Prostate gland (tissue), 2 donors: Measurements from ENCODE around the gene KLHDC4. TPM values are rescaled to one million over a fixed set of nuclear protein-coding genes. Genes with fewer than 3 reads are reported as not detected.

Source experiments
- DNase-seq: peaks from one replicate; pipeline ENCODE4 v3.0.0-alpha.2; 2019; ENCODE audit warnings: low spot score
- H3K27ac ChIP-seq, 2 donors: fragments of 200-600 bp; sonication (generic); 2 replicates each; pipeline ENCODE4 v1.5.1; 2017 to 2019
- H3K27me3 ChIP-seq: fragments of 200-600 bp; sonication (generic); replicated peaks from 2 replicates; pipeline ENCODE4 v1.5.1; 2019; ENCODE audit not compliant: insufficient read depth
- H3K36me3 ChIP-seq, 2 donors: fragments of 200-600 bp; sonication (generic); 1 replicate in 1 of 2; 2 replicates in 1 of 2; pipeline versions ENCODE4 v1.5.1 to v1.8.1; 2017 to 2019
- H3K4me1 ChIP-seq: fragments of 200-600 bp; sonication (generic); replicated peaks from 2 replicates; pipeline ENCODE4 v1.5.1; 2019
- H3K4me3 ChIP-seq, 2 donors: fragments of 200-600 bp; sonication (generic); 2 replicates each; pipeline ENCODE4 v1.5.1; 2017 to 2019
- H3K9me3 ChIP-seq: fragments of 200-600 bp; sonication (generic); 2 replicates; pipeline ENCODE4 v1.5.1; 2017
- POLR2A ChIP-seq: fragments of 450-650 bp; IDR thresholded peaks from one replicate; pipeline ENCODE4 v1.6.1; 2016; ENCODE audit warnings: antibody characterized with exemption, mild to moderate bottlenecking
- POLR2AphosphoS5 ChIP-seq: sonication (generic); formaldehyde crosslinking; IDR thresholded peaks from one replicate; pipeline ENCODE4 v1.6.1; 2017; ENCODE audit warnings: antibody characterized with exemption
- WGBS: methylation state at CpG from one replicate; pipeline ENCODE4 v1.1.5; 2018; 5-methylcytosine and 5-hydroxymethylcytosine counted together
- intact Hi-C: fragments of 100-400 bp; cut with DNase I; formaldehyde crosslinking; loops from one replicate; pipeline ENCODE4 v1.14.2; 2022
- total RNA-seq, 2 donors: library from RNA; depleted of rRNA; stranded (reverse); fragments of >200 nt; gene quantifications; one replicate each; pipeline ENCODE4 v1.1.0, GENCODE V29; 2016
- TF ChIP-seq, protein P1 (sequence below), 4 experiments: fragments of 200-600 bp in 2 of 4; fragments of 450-650 bp in 2 of 4; sonication (generic) in 2 of 4; IDR thresholded peaks; 1 replicate in 3 of 4; 2 replicates in 1 of 4; pipeline ENCODE4 v1.5.1; 2016 to 2019; ENCODE audit warnings: antibody characterized with exemption in 4 of 4, mild to moderate bottlenecking in 2 of 4, moderate library complexity in 2 of 4

Gene KLHDC4
- total RNA-seq, 2 donors from 2014 or later: 28.2 to 56.4 TPM

DNA sequence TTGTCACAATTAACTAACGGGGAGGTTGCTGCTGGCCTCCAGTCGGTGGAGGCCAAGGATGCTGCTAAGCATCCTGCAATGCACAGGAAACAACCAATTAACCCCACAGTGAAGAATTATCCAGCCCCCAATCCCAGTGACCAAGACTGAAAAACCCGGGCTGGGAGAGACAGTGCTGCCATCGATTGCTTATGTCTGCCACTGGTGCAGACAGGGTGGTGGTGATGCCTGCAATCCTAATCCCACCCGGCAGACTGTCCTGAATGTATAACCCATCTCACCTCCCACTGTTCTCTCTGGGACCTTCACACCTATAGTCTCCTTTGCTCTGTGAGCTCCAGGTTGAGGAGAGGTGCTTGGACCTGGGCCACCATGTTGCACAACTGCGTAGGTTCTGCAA lies 42.3 kb upstream of the KLHDC4 start:
- H3K9me3 ChIP-seq: no peaks in the 10 kb centered on the region
- WGBS: 93% methylated on average over 6 of the region's 6 CpGs
- H3K27me3 ChIP-seq: no peaks in the 10 kb centered on the region
- H3K4me1 ChIP-seq: no peaks in the 10 kb centered on the region
- no peak overlapping the region for H3K4me3 ChIP-seq
- intact Hi-C loops: no loop called here
- no peak for TF ChIP-seq POLR2A
- TF ChIP-seq, protein P1, sequence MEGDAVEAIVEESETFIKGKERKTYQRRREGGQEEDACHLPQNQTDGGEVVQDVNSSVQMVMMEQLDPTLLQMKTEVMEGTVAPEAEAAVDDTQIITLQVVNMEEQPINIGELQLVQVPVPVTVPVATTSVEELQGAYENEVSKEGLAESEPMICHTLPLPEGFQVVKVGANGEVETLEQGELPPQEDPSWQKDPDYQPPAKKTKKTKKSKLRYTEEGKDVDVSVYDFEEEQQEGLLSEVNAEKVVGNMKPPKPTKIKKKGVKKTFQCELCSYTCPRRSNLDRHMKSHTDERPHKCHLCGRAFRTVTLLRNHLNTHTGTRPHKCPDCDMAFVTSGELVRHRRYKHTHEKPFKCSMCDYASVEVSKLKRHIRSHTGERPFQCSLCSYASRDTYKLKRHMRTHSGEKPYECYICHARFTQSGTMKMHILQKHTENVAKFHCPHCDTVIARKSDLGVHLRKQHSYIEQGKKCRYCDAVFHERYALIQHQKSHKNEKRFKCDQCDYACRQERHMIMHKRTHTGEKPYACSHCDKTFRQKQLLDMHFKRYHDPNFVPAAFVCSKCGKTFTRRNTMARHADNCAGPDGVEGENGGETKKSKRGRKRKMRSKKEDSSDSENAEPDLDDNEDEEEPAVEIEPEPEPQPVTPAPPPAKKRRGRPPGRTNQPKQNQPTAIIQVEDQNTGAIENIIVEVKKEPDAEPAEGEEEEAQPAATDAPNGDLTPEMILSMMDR (IDR thresholded peaks at IDR 0.05): no peak
- no peak for TF ChIP-seq POLR2AphosphoS5
- no peaks in the 10 kb centered on the region for H3K36me3 ChIP-seq
- no peak for DNase-seq
- no peak overlapping the region for H3K27ac ChIP-seq

DNA sequence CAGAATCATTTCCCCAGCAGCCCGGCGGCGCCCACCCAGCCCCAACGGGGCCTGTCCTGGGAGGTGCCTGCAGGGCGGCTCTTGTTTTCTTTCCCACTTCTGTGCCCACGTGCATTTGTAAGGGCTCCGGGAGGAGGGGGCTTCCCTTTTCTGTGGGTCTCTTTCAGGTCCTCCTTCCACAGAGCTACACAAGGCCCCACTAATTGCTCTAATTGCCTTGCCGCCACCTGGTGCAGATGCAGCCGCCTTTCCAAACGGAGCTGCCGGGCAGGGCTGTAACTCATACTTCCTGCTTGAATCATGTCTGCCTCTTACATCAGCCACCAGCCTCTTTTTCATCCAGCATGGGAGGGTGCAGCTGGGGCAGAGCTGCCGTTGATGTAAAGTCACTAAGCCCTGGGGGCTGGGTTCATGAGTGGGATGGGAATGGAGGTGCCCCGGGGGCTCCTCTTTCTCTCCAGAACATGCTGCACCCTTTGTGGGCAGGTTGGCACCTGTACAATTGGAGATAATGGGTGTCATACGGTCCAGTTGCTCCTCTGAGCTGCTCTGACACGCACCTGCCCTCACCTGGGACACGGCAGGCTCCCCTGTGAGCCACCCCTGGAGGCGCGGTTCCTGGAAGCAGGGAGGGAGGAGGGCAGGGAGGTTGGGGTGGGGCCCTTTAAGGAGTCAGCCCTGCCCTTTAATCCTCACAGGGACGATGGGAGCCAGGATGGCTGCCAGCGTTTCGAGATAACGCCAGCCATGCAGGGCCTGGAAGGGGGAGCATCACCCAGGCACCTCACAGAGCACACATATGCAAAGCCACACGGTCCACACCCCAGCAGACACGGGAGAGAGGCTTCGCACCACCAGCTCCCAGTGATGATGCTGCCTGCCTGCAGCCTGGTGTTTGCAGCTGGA lies 41.1 kb upstream of the KLHDC4 start:
- H3K4me1 ChIP-seq: no peaks in the 10 kb centered on the region
- H3K36me3 ChIP-seq: no peaks in the 10 kb centered on the region
- TF ChIP-seq, protein P1 (IDR thresholded peaks at IDR 0.05): no peak
- TF ChIP-seq POLR2AphosphoS5 (no peak), POLR2A (no peak)
- H3K27ac ChIP-seq: no peak overlapping the region
- no peaks in the 10 kb centered on the region for H3K27me3 ChIP-seq
- intact Hi-C loops: no loop called here
- H3K4me3 ChIP-seq: peak overlapping the region in 1 of 2 donors; percentile 15
- 10% methylated on average over 25 of the region's 25 CpGs for WGBS
- H3K9me3 ChIP-seq: no peaks in the 10 kb centered on the region
- peak; percentile 24 for DNase-seq

DNA sequence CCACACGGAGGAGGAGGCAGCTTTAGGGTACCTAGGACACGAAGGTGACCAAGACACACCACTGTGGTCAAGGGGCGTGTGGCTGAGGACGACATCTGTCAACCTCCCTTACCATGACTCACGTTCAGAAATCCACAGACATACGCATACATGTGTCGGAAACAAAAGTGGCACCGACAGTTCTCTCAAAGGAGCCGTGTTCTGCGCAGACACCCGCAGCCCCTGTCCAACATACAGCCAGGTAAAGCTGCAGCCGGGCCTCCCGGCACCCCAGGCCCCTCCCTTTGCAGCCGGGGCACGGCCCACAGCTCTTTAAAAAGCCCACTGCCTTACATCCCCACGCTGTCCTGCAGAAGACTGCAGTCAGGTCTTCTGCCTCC lies 40.5 kb upstream of the KLHDC4 start:
- peak overlapping the region in 1 of 2 donors; percentile 15 for H3K4me3 ChIP-seq
- 24% methylated on average over 16 of the region's 16 CpGs for WGBS
- DNase-seq: no peak

DNA sequence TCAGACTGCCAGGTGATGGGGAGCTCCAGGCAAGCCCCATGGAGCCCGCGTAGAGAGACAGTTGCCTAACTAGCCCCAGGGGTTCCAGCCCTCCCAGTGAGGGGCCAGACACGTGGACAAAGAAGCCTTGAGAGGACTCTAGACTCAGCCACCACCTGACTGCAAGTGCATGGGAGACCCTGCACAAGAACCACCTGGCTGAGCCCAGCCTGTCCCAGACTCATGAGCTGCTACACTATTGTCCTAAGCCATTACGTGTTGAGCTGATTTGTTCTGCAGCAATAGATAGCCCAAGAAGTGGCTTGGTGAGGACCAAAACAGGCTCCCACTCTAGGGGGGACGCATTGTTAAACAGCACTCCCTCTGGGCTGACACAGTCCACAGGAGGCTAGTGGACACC lies 37.6 kb upstream of the KLHDC4 start:
- no peak overlapping the region for H3K27ac ChIP-seq
- no peak overlapping the region for H3K4me3 ChIP-seq
- H3K4me1 ChIP-seq: no peaks in the 10 kb centered on the region
- no peaks in the 10 kb centered on the region for H3K27me3 ChIP-seq
- TF ChIP-seq POLR2A (no peak), POLR2AphosphoS5 (no peak)
- TF ChIP-seq, protein P1 (IDR thresholded peaks at IDR 0.05): no peak
- H3K9me3 ChIP-seq: no peaks in the 10 kb centered on the region
- 90% methylated on average over 5 of the region's 5 CpGs for WGBS
- no peak for DNase-seq
- intact Hi-C loops: no loop called here
- H3K36me3 ChIP-seq: no peaks in the 10 kb centered on the region

More for the DNA sequence above, 40.5 kb upstream of the KLHDC4 start:
- H3K9me3 ChIP-seq: no peaks in the 10 kb centered on the region
- no peaks in the 10 kb centered on the region for H3K4me1 ChIP-seq
- TF ChIP-seq POLR2AphosphoS5 (no peak), POLR2A (no peak)
- TF ChIP-seq, protein P1 (IDR thresholded peaks at IDR 0.05): no peak
- intact Hi-C loops: no loop called here
- no peaks in the 10 kb centered on the region for H3K27me3 ChIP-seq
- no peak overlapping the region for H3K27ac ChIP-seq
- H3K36me3 ChIP-seq: no peaks in the 10 kb centered on the region

DNA sequence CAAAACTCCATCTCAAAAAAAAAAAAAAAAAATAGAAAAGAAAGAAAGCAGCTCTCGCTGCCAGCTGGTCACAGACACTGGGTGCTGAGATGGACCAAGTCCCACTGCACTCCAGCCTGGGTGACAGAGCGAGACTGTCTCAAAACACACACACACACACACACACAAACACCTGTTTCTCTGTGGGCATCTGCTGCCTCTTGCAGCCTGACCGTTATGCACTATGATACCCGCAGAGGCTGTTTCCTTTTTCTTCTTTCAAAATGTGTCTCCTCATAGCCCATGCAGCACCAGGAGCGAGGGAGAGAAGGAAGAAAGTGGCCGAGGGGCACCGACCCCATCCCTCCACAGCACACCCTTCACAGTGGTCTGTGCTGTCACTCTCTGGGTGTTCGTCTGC lies 36.9 kb upstream of the KLHDC4 start:
- H3K4me3 ChIP-seq: no peak overlapping the region
- no peaks in the 10 kb centered on the region for H3K4me1 ChIP-seq
- intact Hi-C loops: no loop called here
- H3K27ac ChIP-seq: no peak overlapping the region
- H3K9me3 ChIP-seq: no peaks in the 10 kb centered on the region
- H3K27me3 ChIP-seq: no peaks in the 10 kb centered on the region
- no peak for DNase-seq
- TF ChIP-seq POLR2AphosphoS5 (no peak), POLR2A (no peak)
- TF ChIP-seq, protein P1 (IDR thresholded peaks at IDR 0.05): no peak
- 87% methylated on average over 8 of the region's 8 CpGs for WGBS
- no peaks in the 10 kb centered on the region for H3K36me3 ChIP-seq
